Measurements from ENCODE around the gene MOSMO.
"Not testable (repeated sequence)": the region's sequence is repeated elsewhere in the genome, so short reads cannot be mapped to it uniquely, and the experiment has no call there.

MOSMO gene

DNA sequence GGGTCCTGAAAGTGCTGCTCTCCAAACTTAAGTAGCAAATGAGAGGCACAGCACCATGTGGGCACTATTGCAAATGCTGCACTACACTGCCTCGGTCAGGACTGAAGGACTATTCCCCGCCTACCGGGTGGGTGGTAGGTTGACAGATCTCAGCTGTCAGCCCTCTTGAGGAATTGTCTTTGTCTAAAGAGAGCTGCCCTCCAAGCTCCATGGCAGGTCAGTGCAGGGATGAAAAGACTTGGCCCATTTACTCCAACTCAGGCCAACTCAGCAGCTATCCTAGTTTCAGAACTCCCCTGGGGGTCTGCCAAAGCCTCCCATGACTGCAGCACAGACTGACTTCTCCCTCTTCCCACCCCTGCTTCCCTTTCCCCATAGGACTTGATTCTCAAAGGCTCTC is 3.6 kb upstream of the MOSMO start:
- DNase-seq, result no peak

- no peak for DNase-seq
These were observed 2.2 kb upstream of the MOSMO start for GRCh38 chr16:22005746-22006145.

DNA sequence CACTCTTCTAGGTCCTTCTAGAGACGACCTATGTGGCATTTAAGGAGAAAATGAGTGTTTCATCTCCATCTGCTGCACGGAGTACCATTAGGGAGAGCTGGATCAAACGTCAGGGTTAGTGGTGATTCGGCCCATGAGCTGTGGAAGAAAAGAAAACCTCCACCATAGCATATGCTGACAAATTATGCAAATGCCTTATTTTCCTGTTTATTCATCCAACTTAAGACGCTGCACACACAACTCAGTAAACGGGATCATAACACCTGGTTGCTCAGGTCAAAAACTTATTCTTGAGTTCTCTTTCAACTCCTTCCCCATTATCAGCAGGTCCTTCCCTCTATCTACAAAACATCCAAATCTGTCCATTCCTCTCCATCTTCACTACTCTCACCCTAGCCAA is 1.3 kb upstream of the MOSMO start:
- no peak for DNase-seq

DNA sequence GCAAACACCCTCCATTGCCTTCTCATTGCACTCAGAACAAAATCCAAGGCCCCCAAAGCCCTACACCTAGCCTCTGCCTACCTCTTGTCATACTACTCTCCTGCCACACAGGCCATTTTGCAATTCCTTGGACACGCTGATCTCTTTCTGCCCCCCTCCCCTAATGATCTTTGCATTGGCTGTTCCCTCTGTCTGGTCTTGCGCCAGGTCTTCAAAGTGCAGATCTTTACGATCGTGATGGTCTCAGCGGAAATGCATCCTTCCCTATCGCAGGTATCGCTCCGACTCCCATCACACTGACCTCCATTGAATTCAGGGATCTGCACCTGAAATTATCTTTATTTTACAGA is 777 bp upstream of the MOSMO start:
- no peak for DNase-seq

- DNase-seq, result peak; percentile 6
These were observed 526 bp downstream of the MOSMO start for GRCh38 chr16:22008215-22009059.

DNA sequence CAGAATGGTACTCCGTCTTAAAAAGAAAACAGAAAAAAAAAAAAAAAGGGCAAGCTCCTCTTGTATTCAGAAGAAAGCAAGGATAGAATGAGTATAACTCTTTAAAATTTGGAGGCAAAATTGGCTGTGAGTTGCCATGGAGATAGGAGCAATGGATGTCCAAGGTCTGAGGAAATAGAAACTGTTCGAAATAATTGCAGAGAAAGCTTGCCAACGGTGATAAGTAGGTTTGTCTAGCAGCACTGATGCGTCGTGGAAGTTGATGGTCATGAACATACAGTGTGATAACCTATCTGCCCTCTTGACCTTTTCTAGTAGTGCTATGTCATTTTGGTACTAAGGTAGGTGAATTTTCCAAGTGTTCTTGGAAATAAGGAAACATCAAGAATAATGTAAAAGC is 3.0 kb downstream of the MOSMO start:
- no peak for DNase-seq

DNA sequence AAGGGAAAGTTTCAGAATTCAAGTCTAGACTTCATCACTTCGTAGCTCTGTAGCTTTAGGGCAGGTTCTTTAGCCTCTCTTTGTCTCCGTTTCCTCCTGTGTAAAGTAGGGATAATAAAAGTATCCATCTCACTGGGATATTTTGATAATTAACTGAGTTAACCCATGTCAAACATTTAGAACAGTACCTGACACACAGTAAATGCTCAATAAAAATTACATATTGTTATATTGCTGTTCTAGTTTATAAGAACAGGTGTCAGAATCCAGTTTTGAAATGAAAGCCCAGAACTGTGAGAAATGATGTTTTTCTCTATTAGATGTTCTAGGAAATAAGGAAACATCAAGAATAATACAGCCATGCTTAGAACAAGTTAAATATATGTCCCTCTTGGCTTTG is 4.3 kb downstream of the MOSMO start:
- no peak for DNase-seq

DNA sequence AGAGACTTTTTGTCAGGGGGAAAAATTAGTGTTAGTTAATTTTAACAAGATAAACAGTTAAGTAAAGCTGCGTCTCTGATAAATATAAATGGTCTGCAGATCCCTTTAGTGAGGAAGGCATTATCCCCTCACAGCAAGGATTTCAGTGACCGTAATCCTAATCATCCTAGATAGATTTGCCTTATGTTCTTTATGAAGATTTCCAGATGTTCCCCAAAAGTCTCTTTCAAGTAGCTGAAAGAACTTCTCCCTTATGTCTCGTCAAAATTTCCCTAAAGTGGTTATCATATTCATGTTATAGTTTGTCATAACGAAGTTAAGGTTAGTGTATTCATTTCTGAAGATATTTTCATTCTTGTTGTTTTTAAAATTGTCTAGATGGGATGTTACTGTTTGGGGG is 5.6 kb downstream of the MOSMO start:
- no peak for DNase-seq

DNA sequence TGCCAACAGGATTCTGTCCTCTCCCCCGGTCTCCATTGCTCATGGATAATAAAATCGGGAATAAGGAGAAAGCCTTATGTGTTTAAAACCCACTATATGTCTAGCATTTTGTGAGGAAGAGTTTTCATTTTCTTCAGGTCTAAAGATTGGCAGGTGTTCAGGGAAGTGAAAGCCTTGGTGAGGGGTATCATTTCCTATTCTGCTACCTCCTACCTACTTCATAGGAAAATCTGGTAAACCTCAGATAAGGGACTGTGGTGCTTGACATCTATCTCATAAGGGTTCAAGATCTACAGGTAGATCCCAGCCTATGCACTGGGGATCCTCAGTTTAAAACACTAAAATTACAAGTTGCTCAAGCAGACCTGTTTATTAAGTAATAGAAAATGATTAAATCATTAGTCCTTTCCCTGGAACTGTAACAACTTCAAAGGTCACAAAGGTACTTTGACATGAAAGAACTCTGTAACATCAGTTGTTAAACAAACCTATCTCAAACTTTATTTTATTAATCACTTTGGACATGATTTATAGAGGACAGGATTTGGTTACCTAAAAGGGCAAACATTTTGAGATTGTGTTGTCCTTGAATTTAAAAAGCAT is 6.5 kb downstream of the MOSMO start:
- no peak for DNase-seq

DNA sequence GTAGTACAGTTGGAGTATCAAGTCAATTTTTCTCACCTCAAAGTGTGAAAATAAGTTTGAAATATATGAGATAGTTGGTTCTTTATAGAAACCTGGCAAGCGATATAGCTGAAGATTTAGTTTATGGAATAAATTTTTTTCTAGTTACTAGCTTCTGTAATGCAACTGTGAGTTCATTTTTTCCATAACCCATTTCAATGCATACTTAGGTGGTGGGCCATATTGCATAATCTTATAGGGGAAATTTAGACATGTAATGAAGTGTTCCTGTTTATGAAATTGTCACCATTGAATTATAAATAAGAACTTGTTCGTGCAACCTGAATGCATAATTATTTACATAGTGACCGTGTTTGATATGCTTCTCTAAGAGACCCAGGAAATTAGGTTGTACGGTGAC is 9.0 kb downstream of the MOSMO start:
- DNase-seq, result no peak

DNA sequence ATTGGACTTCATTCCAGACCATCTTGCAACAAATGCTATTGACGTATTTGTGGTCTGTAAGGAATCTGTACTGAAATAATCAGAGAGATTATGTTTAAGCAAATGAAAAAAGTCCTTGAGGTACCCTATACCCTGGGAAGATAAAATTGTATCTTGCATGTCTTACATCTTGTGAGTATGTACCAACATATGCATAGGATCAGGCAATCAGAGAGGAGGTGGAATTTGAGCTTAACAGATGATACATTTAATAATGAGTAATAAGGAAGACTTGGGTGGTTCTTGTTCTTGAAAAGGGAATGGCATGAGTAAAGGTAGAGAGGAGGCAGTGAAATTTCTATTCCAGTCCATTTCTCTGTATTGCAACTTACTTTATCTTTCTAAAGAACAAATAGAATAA is 10.6 kb downstream of the MOSMO start:
- no peak for DNase-seq

GRCh38 chr16:22022151-22022550 is 14.2 kb downstream of the MOSMO start:
- DNase-seq, result no peak

- DNase-seq, result no peak
These were observed 15.6 kb downstream of the MOSMO start for GRCh38 chr16:22023505-22023904.

- DNase-seq, result not testable (repeated sequence)
These were observed 16.9 kb downstream of the MOSMO start for GRCh38 chr16:22024785-22025184.

DNA sequence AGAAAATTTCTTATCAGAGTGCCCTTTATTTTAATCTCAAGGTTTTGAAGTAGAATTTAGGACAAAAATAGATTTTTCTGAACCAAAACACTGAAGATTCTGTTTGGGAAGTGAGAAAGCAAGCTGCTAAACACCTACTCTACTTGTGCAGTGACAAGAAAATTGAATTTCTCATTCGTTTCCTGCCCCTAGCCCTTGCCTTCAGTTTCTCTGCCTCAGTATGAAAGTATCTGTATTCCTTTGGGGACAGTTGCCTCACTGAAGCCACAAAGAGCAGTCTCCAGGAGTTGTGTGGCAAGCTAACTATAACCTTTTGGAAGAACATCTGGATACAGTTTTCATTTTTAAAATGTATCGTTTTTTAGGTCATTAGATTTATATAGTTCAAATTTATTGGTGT is 19.7 kb downstream of the MOSMO start:
- no peak for DNase-seq

DNA sequence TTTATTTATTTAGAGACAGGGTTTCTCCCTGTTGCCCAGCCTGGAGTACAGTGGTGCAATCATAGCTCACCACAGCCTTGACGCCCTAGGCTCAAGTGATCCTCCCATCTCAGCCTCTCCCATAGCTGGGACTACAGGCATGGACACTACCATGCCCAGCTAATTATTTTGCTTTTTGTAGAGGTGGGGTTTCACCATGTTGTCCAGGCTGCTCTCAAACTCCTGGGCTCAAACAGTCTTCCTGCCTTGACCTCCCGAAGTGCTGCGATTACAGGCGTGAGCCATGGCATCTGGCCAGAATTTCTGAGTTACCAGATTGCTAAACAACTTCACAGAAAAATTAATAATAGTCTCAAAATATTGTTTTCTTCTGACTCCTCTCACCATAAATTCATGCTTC is 21.7 kb downstream of the MOSMO start:
- no peak for DNase-seq

- DNase-seq, result no peak
These were observed 22.3 kb downstream of the MOSMO start for GRCh38 chr16:22030087-22030812.

DNA sequence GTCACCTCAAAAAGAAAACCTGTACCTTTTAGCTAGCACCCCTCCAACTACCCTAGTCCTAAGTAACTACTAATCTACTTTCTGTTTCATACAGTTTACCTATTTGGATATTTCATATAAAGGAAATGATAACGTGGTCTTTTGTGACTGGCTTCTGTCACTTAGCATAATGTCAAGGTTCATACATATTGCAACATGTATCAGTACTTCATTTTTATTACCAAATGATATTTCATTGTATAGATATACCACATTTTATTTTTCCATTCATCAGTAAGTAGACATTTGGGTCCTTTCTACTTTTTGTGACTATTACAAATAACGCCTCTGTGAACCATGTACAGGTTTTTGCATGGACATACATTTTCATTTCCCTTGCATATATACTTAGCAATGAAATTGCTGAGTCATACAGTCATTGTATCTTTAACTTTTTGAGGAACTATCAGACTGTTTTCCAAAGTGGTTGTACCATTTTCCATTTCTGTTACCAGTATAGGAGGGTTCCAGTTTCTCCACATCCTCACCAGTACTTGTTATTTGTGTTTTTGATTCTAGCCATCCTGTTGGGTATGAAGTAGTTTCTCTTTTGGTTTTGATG is 23.7 kb downstream of the MOSMO start:
- DNase-seq, result no peak

GRCh38 chr16:22034503-22034902 is 26.6 kb downstream of the MOSMO start:
- no peak for DNase-seq

DNA sequence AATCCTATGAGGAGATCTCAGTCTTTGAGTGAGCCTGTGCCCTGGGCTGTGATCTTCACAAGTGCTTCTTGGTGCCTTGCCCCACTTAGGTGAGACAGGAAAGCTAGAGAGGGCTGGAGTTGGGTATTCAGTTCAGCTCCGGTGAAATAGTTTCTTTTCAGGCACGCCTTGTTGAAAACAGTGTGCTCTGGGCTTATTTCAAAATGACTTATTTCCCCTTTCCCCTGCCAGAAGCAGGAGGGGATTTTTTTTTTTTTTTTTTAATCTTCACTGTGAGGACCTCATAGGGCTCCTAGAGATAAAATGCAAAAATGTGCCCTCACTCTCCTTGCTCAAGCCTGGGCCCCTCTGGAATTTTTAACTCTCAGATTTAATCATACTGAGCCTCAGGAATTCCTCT is 27.2 kb downstream of the MOSMO start:
- DNase-seq, result no peak

DNA sequence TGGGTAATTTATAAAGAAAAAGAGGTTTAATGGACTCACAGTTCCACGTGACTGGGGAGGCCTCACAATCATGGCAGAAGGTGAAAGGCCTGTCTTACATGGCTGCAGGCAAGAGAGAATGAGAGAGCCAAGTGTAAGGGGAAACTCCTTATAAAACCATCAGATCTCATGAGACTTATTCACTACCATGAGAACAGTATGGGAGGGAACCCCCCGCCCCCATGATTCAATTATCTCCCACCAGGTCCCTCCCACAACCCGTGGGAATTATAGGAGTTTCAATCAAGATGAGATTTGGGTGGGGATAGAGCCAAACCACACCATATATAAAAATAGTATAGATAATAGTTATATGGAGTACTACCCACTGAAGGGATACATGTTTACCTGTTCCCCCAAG is 36.0 kb downstream of the MOSMO start:
- DNase-seq, result not testable (repeated sequence)

- not testable (repeated sequence) for DNase-seq
These were observed 38.0 kb downstream of the MOSMO start for GRCh38 chr16:22045888-22046287.

DNA sequence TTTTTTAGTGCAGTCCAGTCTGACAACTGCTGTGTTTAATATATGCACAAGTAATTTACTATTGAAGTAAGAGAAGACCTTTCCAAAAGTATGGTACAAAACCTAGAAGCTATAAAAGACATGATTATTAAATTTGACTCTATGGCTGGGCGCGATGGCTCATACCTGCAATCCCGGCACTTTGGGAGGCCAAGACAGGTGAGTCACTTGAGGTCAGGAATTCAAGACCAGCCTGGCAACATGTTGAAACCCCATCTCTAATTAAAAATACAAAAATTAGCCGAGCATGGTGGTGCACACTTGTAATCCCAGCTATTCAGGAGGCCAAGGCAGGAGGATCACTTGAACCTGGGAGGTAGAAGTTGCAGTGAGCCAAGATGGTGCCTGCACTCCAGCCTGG is 43.1 kb downstream of the MOSMO start:
- DNase-seq, result no peak

DNA sequence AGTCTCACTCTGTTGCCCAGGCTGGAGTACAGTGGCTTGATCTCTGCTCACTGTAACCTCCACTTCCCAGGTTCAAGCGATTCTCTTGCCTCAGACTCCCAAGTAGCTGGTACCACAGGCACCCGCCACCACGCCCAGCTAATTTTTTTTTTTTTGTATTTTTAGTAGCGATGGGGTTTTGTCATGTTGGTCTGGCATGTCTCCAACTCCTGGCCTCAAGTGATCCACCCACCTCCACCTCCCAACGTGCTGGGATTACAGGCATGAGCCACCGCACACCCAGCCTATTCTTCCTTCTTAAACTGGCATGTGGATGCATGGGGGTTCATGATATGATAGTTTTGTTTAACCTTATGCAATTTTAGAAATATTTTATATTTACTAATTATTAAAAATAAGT is 45.1 kb downstream of the MOSMO start:
- DNase-seq, result no peak
